A549 (cell line): Measurements from ENCODE around the gene ZIK1. TPM values are rescaled to one million over a fixed set of nuclear protein-coding genes. Genes with fewer than 3 reads are reported as not detected.

Experiments used
- ATAC-seq, 2 experiments: fragments of 200-7000 bp in 1 of 2; fragments of >200 bp in 1 of 2; cut with Nextera tagmentation in 1 of 2; cut with Tn5 transposase in 1 of 2; 3 replicates each; pipeline versions ENCODE4 v1.8.0 to v1.9.1; 2018 to 2020; ENCODE audit warnings: mild to moderate bottlenecking in 1 of 2, moderate library complexity in 1 of 2
- CTCF ChIA-PET: fragments of 300-600 bp; sonication (Branson Sonifier 250); formaldehyde crosslinking; extraction: SDS; loops from one replicate; lab custom pipeline; 2021; ENCODE audit warnings: antibody characterized with exemption, inconsistent platforms; lab: Yijun Ruan, JAX
- POLR2A ChIA-PET: fragments of 350-600 bp; formaldehyde crosslinking; extraction: SDS; loops from one replicate; lab custom pipeline; 2021; ENCODE audit warnings: antibody characterized with exemption, inconsistent platforms; lab: Yijun Ruan, JAX
- DNase-seq, 2 experiments: peaks; one replicate each; pipeline versions ENCODE4 v3.0.0 to v3.0.0-alpha.2; 2011 to 2016; ENCODE audit warnings: low read depth in 1 of 2, low spot score in 1 of 2
- FAIRE-seq: peaks from 2 replicates; lab custom pipeline; 2011; peaks lifted over from hg19 to GRCh38; lab: Jason Lieb, UNC
- H3K27ac ChIP-seq, 2 experiments: fragments of >200 bp; sonication (Bioruptor Twin); formaldehyde crosslinking; 3 replicates each; pipeline ENCODE4 v1.5.1; 2016 to 2017
- H3K4me1 ChIP-seq: fragments of >200 bp; sonication (Bioruptor Twin); formaldehyde crosslinking; 3 replicates; pipeline ENCODE4 v1.6.1; 2016
- H3K4me2 ChIP-seq: fragments of >200 bp; sonication (Bioruptor Twin); formaldehyde crosslinking; 3 replicates; pipeline ENCODE4 v1.6.1; 2016
- H3K4me3 ChIP-seq: fragments of >200 bp; sonication (Bioruptor Twin); formaldehyde crosslinking; 3 replicates; pipeline ENCODE4 v1.5.1; 2016
- H3K9me3 ChIP-seq: fragments of >200 bp; sonication (Bioruptor Twin); formaldehyde crosslinking; 3 replicates; pipeline ENCODE4 v1.6.1; 2016
- CHD2 ChIP-seq: fragments of 150-350 bp; IDR thresholded peaks from 2 replicates; pipeline ENCODE4 v1.6.1; 2014; ENCODE audit warnings: low read length; ENCODE audit not compliant: partially characterized antibody
- EHMT2 ChIP-seq: fragments of 200-600 bp; sonication (generic); IDR thresholded peaks from 2 replicates; pipeline ENCODE4 v1.6.1; 2016; ENCODE audit warnings: antibody characterized with exemption, low read depth, mild to moderate bottlenecking, moderate library complexity
- FOSB ChIP-seq: fragments of 250-450 bp; sonication (Bioruptor Pico); IDR thresholded peaks from 2 replicates; pipeline ENCODE4 v1.5.0; 2020; ENCODE audit warnings: mild to moderate bottlenecking, moderate library complexity
- GATA3 ChIP-seq: IDR thresholded peaks from 2 replicates; pipeline ENCODE4 v1.6.1; 2012; ENCODE audit warnings: borderline replicate concordance
- HEYL ChIP-seq: fragments of 250-450 bp; sonication (Bioruptor Pico); IDR thresholded peaks from 2 replicates; pipeline ENCODE4 v1.8.0; 2021; ENCODE audit warnings: mild to moderate bottlenecking, moderate library complexity
- HOXB13 ChIP-seq: fragments of 250-450 bp; sonication (Bioruptor Pico); IDR thresholded peaks from 2 replicates; pipeline ENCODE4 v1.5.0; 2020; ENCODE audit warnings: low read depth, mild to moderate bottlenecking, moderate library complexity
- KDM5A ChIP-seq: fragments of 200-600 bp; sonication (generic); IDR thresholded peaks from 2 replicates; pipeline ENCODE4 v1.6.1; 2016; ENCODE audit warnings: antibody characterized with exemption, mild to moderate bottlenecking
- NPAS2 ChIP-seq: fragments of 250-450 bp; sonication (Bioruptor Pico); IDR thresholded peaks from 2 replicates; pipeline ENCODE4 v1.8.0; 2022; ENCODE audit warnings: mild to moderate bottlenecking, moderate library complexity, borderline replicate concordance
- NR3C1 ChIP-seq: fragments of >200 bp; sonication (Bioruptor Twin); formaldehyde crosslinking; IDR thresholded peaks from 3 replicates; pipeline ENCODE4 v1.6.1; 2017
- POLR2A ChIP-seq: IDR thresholded peaks from 2 replicates; pipeline ENCODE4 v1.6.1; 2012; ENCODE audit warnings: mild to moderate bottlenecking, low read length
- RARB ChIP-seq: fragments of 250-450 bp; sonication (Bioruptor Pico); IDR thresholded peaks from 2 replicates; pipeline ENCODE4 v1.8.0; 2021; ENCODE audit warnings: mild to moderate bottlenecking, moderate library complexity
- RNF2 ChIP-seq: fragments of 200-600 bp; sonication (generic); IDR thresholded peaks from 2 replicates; pipeline ENCODE4 v1.6.1; 2016; ENCODE audit warnings: low read depth, mild to moderate bottlenecking, antibody characterized with exemption, moderate library complexity, borderline replicate concordance
- SMC3 ChIP-seq: fragments of >200 bp; sonication (Bioruptor Twin); formaldehyde crosslinking; IDR thresholded peaks from 3 replicates; pipeline ENCODE4 v1.6.1; 2018; ENCODE audit warnings: inconsistent platforms
- TP53 ChIP-seq: fragments of 250-450 bp; sonication (Bioruptor Pico); IDR thresholded peaks from 2 replicates; pipeline ENCODE4 v1.5.0; 2021; ENCODE audit warnings: mild to moderate bottlenecking, moderate library complexity
- ZC3H11A ChIP-seq: fragments of 450-650 bp; IDR thresholded peaks from 2 replicates; pipeline ENCODE4 v1.6.1; 2014; ENCODE audit warnings: antibody characterized with exemption, mild to moderate bottlenecking
- ZNF302 ChIP-seq: fragments of 250-450 bp; sonication (Bioruptor Pico); IDR thresholded peaks from 2 replicates; pipeline ENCODE4 v1.9.0; 2021; ENCODE audit warnings: inconsistent platforms, mild to moderate bottlenecking, moderate library complexity
- ZSCAN20 ChIP-seq: fragments of 250-450 bp; sonication (Bioruptor Pico); IDR thresholded peaks from 2 replicates; pipeline ENCODE4 v1.8.0; 2022; ENCODE audit warnings: mild to moderate bottlenecking, moderate library complexity
- WGBS: methylation state at CpG from one replicate; pipeline ENCODE4 v1.1.6; 2017; ENCODE audit errors: missing lambda C conversion rate; 5-methylcytosine and 5-hydroxymethylcytosine counted together
- polyA plus RNA-seq, 4 experiments: library from polyadenylated mRNA; depleted of rRNA in 3 of 4; stranded (reverse); fragments of >200 nt; fragmentation: RNase III in 1 of 4; extraction: RNeasy Plus Mini Kit Qiagen cat#74134 plus additional on column Dnase treatment in 1 of 4; gene quantifications; 2 replicates in 3 of 4; 3 replicates in 1 of 4; pipeline ENCODE4 v1.2.3, GENCODE V29; 2011 to 2017
- TF ChIP-seq, protein P1 (sequence below): fragments of >200 bp; sonication (Bioruptor Twin); formaldehyde crosslinking; IDR thresholded peaks from 3 replicates; pipeline ENCODE4 v1.6.1; 2016
- TF ChIP-seq, protein P2 (sequence below): IDR thresholded peaks from 2 replicates; pipeline ENCODE4 v1.6.1; 2012
- TF ChIP-seq, protein P3 (sequence below): fragments of >200 bp; sonication (Bioruptor Twin); formaldehyde crosslinking; IDR thresholded peaks from 2 replicates; pipeline ENCODE4 v1.6.1; 2016
- TF ChIP-seq, protein P4 (sequence below): fragments of 200-600 bp; sonication (generic); IDR thresholded peaks from 2 replicates; pipeline ENCODE4 v1.6.1; 2016; ENCODE audit warnings: antibody characterized with exemption, mild to moderate bottlenecking, moderate library complexity
- TF ChIP-seq, protein P5 (sequence below): IDR thresholded peaks from 2 replicates; pipeline ENCODE4 v1.6.1; 2012; ENCODE audit warnings: low read depth, borderline replicate concordance
- TF ChIP-seq, protein P6 (sequence below): fragments of 150-350 bp; IDR thresholded peaks from 2 replicates; pipeline ENCODE4 v1.6.1; 2014; ENCODE audit warnings: low read depth, mild to moderate bottlenecking, low read length

The ZIK1 gene
- polyA plus RNA-seq, 2 of the 4 experiments (the other 2 are of a cell fraction), result 0.03 TPM; not detected in 1

DNA sequence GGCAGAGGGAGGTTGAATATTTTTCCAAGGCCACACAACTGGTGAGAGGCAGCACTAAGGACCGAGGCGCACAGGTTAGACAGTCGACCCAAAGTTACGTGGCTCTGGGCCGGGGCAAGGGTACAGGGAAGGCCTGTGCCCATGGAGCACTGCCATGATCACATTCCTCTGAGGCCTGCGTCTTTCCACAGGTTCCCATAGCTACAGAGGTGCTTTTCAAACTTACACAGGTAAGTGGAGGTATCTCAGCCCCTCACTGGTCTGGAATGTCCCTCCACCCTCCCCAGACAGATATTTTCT lies 49.8 kb downstream of the ZIK1 start:
- H3K4me3 ChIP-seq, result peak overlapping the region; percentile 71
- H3K4me2 ChIP-seq, result peak overlapping the region; percentile 69
- CTCF ChIA-PET, result interaction anchor here (0.6 to 1.3 kb wide), 3 partner anchors 16 to 283 kb away, joined by 3 to 4 read pairs (median 4); partner anchors contain the start of genes ZNF134 and ZNF417
- peak overlapping the region; percentile 78 to 89; a peak in 4 of 6 replicates for H3K27ac ChIP-seq
- peaks cover 71% of the 10 kb centered on the region for H3K9me3 ChIP-seq
- ATAC-seq (peak in 1 of 2 experiments; percentile 7; a peak in 2 of 6 replicates), DNase-seq (no peak), FAIRE-seq (no peak)
- POLR2A ChIA-PET, result interaction anchor here (3.0 kb wide), 1 partner anchor 19 kb away, joined by 16 read pairs; the partner anchor contains the start of gene ZNF134
- TF ChIP-seq, protein P1, sequence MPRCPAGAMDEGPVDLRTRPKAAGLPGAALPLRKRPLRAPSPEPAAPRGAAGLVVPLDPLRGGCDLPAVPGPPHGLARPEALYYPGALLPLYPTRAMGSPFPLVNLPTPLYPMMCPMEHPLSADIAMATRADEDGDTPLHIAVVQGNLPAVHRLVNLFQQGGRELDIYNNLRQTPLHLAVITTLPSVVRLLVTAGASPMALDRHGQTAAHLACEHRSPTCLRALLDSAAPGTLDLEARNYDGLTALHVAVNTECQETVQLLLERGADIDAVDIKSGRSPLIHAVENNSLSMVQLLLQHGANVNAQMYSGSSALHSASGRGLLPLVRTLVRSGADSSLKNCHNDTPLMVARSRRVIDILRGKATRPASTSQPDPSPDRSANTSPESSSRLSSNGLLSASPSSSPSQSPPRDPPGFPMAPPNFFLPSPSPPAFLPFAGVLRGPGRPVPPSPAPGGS, result no peak
- TF ChIP-seq HOXB13 (CRISPR knock-in tag) (no peak), NR3C1 (no peak), NPAS2 (CRISPR knock-in tag) (no peak), RARB (CRISPR knock-in tag) (no peak), CHD2 (no peak), KDM5A (no peak)
- TF ChIP-seq, protein P2, sequence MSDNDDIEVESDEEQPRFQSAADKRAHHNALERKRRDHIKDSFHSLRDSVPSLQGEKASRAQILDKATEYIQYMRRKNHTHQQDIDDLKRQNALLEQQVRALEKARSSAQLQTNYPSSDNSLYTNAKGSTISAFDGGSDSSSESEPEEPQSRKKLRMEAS, result no peak
- H3K4me1 ChIP-seq, result no peaks in the 10 kb centered on the region
- WGBS, result 88% methylated on average over 6 of the region's 6 CpGs

DNA sequence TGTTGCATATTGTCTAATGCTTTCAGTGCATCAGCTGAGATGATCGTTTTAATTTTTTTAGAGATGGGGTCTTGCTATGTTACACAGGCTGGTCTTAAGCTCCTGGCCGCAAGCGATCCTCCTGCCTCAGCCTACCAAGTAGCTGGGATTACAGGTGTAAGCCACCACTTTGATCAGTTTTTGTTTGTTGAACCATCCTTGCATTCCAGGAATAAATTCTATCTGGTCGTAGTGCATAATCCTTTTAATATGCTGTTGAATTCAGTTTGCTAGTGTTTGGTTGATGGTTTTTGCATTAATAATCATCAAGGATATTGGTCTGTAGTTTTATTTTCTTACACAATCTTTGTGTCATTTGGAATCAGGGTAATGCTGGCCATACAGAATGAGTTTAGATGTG lies 53.4 kb downstream of the ZIK1 start:
- ChIA-PET CTCF (no interaction called here), POLR2A (no interaction called here)
- ATAC-seq (no peak), FAIRE-seq (no peak), DNase-seq (no peak)
- WGBS, result 85% methylated on average over 4 of the region's 4 CpGs
- Histone ChIP-seq H3K27ac (no peak overlapping the region), H3K4me1 (no peaks in the 10 kb centered on the region), H3K4me2 (no peak overlapping the region), H3K9me3 (peaks cover 83% of the 10 kb centered on the region), H3K4me3 (no peak overlapping the region)
- no peak for TF ChIP-seq HOXB13 (CRISPR knock-in tag)
- TF ChIP-seq TP53, result no peak
- no peak for TF ChIP-seq SMC3
- TF ChIP-seq, protein P3, sequence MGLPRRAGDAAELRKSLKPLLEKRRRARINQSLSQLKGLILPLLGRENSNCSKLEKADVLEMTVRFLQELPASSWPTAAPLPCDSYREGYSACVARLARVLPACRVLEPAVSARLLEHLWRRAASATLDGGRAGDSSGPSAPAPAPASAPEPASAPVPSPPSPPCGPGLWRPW, result no peak
- TF ChIP-seq RNF2, result no peak

DNA sequence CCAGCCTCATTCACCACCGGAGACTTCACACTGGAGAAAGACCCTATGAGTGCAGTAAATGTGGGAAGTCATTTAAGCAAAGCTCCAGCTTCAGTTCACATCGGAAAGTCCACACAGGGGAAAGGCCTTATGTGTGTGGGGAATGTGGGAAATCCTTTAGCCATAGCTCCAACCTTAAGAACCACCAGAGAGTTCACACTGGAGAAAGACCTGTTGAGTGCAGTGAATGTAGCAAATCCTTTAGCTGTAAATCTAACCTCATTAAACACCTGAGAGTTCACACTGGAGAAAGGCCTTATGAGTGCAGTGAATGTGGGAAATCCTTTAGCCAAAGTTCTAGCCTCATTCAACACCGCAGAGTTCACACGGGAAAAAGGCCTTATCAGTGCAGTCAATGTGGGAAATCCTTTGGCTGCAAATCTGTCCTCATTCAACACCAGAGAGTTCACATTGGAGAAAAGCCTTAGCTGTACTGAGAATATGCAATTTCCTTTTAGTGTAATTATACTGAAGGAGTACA lies 57.8 kb downstream of the ZIK1 start:
- H3K27ac ChIP-seq, result no peak overlapping the region
- TF ChIP-seq HEYL (CRISPR knock-in tag) (no peak), HOXB13 (CRISPR knock-in tag) (no peak), FOSB (CRISPR knock-in tag) (no peak), ZSCAN20 (CRISPR knock-in tag) (no peak), GATA3 (no peak), ZC3H11A (no peak), EHMT2 (no peak), POLR2A (no peak), ZNF302 (no peak)
- TF ChIP-seq, protein P4, sequence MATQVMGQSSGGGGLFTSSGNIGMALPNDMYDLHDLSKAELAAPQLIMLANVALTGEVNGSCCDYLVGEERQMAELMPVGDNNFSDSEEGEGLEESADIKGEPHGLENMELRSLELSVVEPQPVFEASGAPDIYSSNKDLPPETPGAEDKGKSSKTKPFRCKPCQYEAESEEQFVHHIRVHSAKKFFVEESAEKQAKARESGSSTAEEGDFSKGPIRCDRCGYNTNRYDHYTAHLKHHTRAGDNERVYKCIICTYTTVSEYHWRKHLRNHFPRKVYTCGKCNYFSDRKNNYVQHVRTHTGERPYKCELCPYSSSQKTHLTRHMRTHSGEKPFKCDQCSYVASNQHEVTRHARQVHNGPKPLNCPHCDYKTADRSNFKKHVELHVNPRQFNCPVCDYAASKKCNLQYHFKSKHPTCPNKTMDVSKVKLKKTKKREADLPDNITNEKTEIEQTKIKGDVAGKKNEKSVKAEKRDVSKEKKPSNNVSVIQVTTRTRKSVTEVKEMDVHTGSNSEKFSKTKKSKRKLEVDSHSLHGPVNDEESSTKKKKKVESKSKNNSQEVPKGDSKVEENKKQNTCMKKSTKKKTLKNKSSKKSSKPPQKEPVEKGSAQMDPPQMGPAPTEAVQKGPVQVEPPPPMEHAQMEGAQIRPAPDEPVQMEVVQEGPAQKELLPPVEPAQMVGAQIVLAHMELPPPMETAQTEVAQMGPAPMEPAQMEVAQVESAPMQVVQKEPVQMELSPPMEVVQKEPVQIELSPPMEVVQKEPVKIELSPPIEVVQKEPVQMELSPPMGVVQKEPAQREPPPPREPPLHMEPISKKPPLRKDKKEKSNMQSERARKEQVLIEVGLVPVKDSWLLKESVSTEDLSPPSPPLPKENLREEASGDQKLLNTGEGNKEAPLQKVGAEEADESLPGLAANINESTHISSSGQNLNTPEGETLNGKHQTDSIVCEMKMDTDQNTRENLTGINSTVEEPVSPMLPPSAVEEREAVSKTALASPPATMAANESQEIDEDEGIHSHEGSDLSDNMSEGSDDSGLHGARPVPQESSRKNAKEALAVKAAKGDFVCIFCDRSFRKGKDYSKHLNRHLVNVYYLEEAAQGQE, result no peak
- TF ChIP-seq, protein P5, sequence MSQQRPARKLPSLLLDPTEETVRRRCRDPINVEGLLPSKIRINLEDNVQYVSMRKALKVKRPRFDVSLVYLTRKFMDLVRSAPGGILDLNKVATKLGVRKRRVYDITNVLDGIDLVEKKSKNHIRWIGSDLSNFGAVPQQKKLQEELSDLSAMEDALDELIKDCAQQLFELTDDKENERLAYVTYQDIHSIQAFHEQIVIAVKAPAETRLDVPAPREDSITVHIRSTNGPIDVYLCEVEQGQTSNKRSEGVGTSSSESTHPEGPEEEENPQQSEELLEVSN, result no peak
- TF ChIP-seq, protein P3, result no peak
- TF ChIP-seq, protein P6, sequence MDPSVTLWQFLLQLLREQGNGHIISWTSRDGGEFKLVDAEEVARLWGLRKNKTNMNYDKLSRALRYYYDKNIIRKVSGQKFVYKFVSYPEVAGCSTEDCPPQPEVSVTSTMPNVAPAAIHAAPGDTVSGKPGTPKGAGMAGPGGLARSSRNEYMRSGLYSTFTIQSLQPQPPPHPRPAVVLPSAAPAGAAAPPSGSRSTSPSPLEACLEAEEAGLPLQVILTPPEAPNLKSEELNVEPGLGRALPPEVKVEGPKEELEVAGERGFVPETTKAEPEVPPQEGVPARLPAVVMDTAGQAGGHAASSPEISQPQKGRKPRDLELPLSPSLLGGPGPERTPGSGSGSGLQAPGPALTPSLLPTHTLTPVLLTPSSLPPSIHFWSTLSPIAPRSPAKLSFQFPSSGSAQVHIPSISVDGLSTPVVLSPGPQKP, result no peak
- H3K4me3 ChIP-seq, result no peak overlapping the region
- ChIA-PET POLR2A (no interaction called here), CTCF (no interaction called here)
- FAIRE-seq (no peak), DNase-seq (no peak), ATAC-seq (no peak)
- H3K4me2 ChIP-seq, result no peak overlapping the region
- WGBS, result 88% methylated on average over 4 of the region's 4 CpGs
- no peaks in the 10 kb centered on the region for H3K4me1 ChIP-seq
- peaks cover 97% of the 10 kb centered on the region for H3K9me3 ChIP-seq
